ENCODE data around the gene GALNT10.

GALNT10 gene

GRCh38 chr5:154303133-154303532, 112.6 kb downstream of the GALNT10 start:
- POLR2A ChIA-PET, result no interaction called here
- DNase-seq (ENCODE audit: extremely low spot score), result no peak
- TF ChIP-seq ELF4 (IDR thresholded peaks at IDR 0.05) (no peak), SP1 (IDR thresholded peaks at IDR 0.05) (no peak), BHLHE40 (IDR thresholded peaks at IDR 0.05; ENCODE audit: borderline replicate concordance) (no peak), L3MBTL2 (conservative IDR thresholded peaks at IDR 0.05) (no peak), TARDBP (IDR thresholded peaks at IDR 0.05) (no peak), SUZ12 (IDR thresholded peaks at IDR 0.05) (no peak), FOXA1 (IDR thresholded peaks at IDR 0.05) (no peak), ARNT (IDR thresholded peaks at IDR 0.05) (no peak), NFRKB (IDR thresholded peaks at IDR 0.05) (no peak), FOXK2 (IDR thresholded peaks at IDR 0.05) (no peak), ZNF384 (IDR thresholded peaks at IDR 0.05) (no peak), FOXM1 (IDR thresholded peaks at IDR 0.05; ENCODE audit: borderline replicate concordance) (no peak), LEF1 (IDR thresholded peaks at IDR 0.05; ENCODE audit: borderline replicate concordance) (no peak)
- CTCF ChIA-PET, result interaction anchor here (0.6 kb wide), 1 partner anchor 117 kb away, joined by 3 read pairs; no protein-coding TSS in a partner anchor

GRCh38 chr5:154308443-154309370, 118.2 kb downstream of the GALNT10 start:
- CTCF ChIA-PET, result no interaction called here

GRCh38 chr5:154309371-154309745, 118.8 kb downstream of the GALNT10 start:
- DNase-seq (ENCODE audit: extremely low spot score), result no peak
- ChIA-PET CTCF (no interaction called here), POLR2A (no interaction called here)
- TF ChIP-seq ZNF384 (IDR thresholded peaks at IDR 0.05) (no peak), FOXM1 (IDR thresholded peaks at IDR 0.05; ENCODE audit: borderline replicate concordance) (no peak), FOXA1 (IDR thresholded peaks at IDR 0.05) (no peak), TARDBP (IDR thresholded peaks at IDR 0.05) (no peak), PKNOX1 (IDR thresholded peaks at IDR 0.05) (no peak), HDGF (IDR thresholded peaks at IDR 0.05; ENCODE audit: borderline replicate concordance) (no peak), BHLHE40 (IDR thresholded peaks at IDR 0.05; ENCODE audit: borderline replicate concordance) (no peak), CTBP1 (IDR thresholded peaks at IDR 0.05; ENCODE audit: borderline replicate concordance) (no peak), NFRKB (IDR thresholded peaks at IDR 0.05) (no peak)

More at GRCh38 chr5:154308443-154309370, 118.2 kb downstream of the GALNT10 start:
- DNase-seq (ENCODE audit: extremely low spot score), result no peak
- POLR2A ChIA-PET, result no interaction called here
- TF ChIP-seq SUZ12 (IDR thresholded peaks at IDR 0.05) (no peak), FOXM1 (IDR thresholded peaks at IDR 0.05; ENCODE audit: borderline replicate concordance) (no peak), BHLHE40 (IDR thresholded peaks at IDR 0.05; ENCODE audit: borderline replicate concordance) (no peak), ARNT (IDR thresholded peaks at IDR 0.05) (no peak), FOXK2 (IDR thresholded peaks at IDR 0.05) (no peak), LEF1 (IDR thresholded peaks at IDR 0.05; ENCODE audit: borderline replicate concordance) (no peak)

GRCh38 chr5:154309805-154310204, 119.3 kb downstream of the GALNT10 start:
- ChIA-PET POLR2A (no interaction called here), CTCF (no interaction called here)
- TF ChIP-seq SP1 (IDR thresholded peaks at IDR 0.05) (no peak), HDGF (IDR thresholded peaks at IDR 0.05; ENCODE audit: borderline replicate concordance) (no peak), CTBP1 (IDR thresholded peaks at IDR 0.05; ENCODE audit: borderline replicate concordance) (no peak), NFRKB (IDR thresholded peaks at IDR 0.05) (no peak), FOXK2 (IDR thresholded peaks at IDR 0.05) (no peak), L3MBTL2 (conservative IDR thresholded peaks at IDR 0.05) (no peak)
- no peak for DNase-seq (ENCODE audit: extremely low spot score)

GRCh38 chr5:154311362-154311761, 120.8 kb downstream of the GALNT10 start:
- POLR2A ChIA-PET, result no interaction called here
- DNase-seq (ENCODE audit: extremely low spot score), result no peak
- TF ChIP-seq ARNT (IDR thresholded peaks at IDR 0.05) (no peak), FOXK2 (IDR thresholded peaks at IDR 0.05) (no peak), CTBP1 (IDR thresholded peaks at IDR 0.05; ENCODE audit: borderline replicate concordance) (no peak), NFRKB (IDR thresholded peaks at IDR 0.05) (no peak), LEF1 (IDR thresholded peaks at IDR 0.05; ENCODE audit: borderline replicate concordance) (no peak), BHLHE40 (IDR thresholded peaks at IDR 0.05; ENCODE audit: borderline replicate concordance) (no peak), PKNOX1 (IDR thresholded peaks at IDR 0.05) (no peak), ZNF384 (IDR thresholded peaks at IDR 0.05) (no peak), SP1 (IDR thresholded peaks at IDR 0.05) (no peak), HDGF (IDR thresholded peaks at IDR 0.05; ENCODE audit: borderline replicate concordance) (no peak), ELF4 (IDR thresholded peaks at IDR 0.05) (no peak), FOXM1 (IDR thresholded peaks at IDR 0.05; ENCODE audit: borderline replicate concordance) (no peak), SUZ12 (IDR thresholded peaks at IDR 0.05) (no peak), L3MBTL2 (conservative IDR thresholded peaks at IDR 0.05) (no peak), FOXA1 (IDR thresholded peaks at IDR 0.05) (no peak), TARDBP (IDR thresholded peaks at IDR 0.05) (no peak)
- CTCF ChIA-PET, result no interaction called here

- TF ChIP-seq LEF1 (IDR thresholded peaks at IDR 0.05; ENCODE audit: borderline replicate concordance), result no peak
- no peak for TF ChIP-seq FOXA1 (IDR thresholded peaks at IDR 0.05)
- no peak for TF ChIP-seq SUZ12 (IDR thresholded peaks at IDR 0.05)
- TF ChIP-seq HDGF (IDR thresholded peaks at IDR 0.05; ENCODE audit: borderline replicate concordance), result no peak
- no peak for TF ChIP-seq FOXM1 (IDR thresholded peaks at IDR 0.05; ENCODE audit: borderline replicate concordance)
- no peak for TF ChIP-seq SP1 (IDR thresholded peaks at IDR 0.05)
- TF ChIP-seq NFRKB (IDR thresholded peaks at IDR 0.05), result no peak
- TF ChIP-seq L3MBTL2 (conservative IDR thresholded peaks at IDR 0.05), result no peak
- no peak for TF ChIP-seq FOXK2 (IDR thresholded peaks at IDR 0.05)
- no peak for TF ChIP-seq ZNF384 (IDR thresholded peaks at IDR 0.05)
- TF ChIP-seq ARNT (IDR thresholded peaks at IDR 0.05), result no peak
- no peak for TF ChIP-seq ELF4 (IDR thresholded peaks at IDR 0.05)
- TF ChIP-seq TARDBP (IDR thresholded peaks at IDR 0.05), result no peak
- no peak for TF ChIP-seq CTBP1 (IDR thresholded peaks at IDR 0.05; ENCODE audit: borderline replicate concordance)
- TF ChIP-seq PKNOX1 (IDR thresholded peaks at IDR 0.05), result no peak
- TF ChIP-seq BHLHE40 (IDR thresholded peaks at IDR 0.05; ENCODE audit: borderline replicate concordance), result no peak
- ChIA-PET POLR2A (no interaction called here), CTCF (no interaction called here)
- DNase-seq (ENCODE audit: extremely low spot score), result no peak
Observed at GRCh38 chr5:154312000-154312399, 121.5 kb downstream of the GALNT10 start.
